HG02885 (cell line): Measurements from ENCODE around the gene OLFM4.

ENCODE experiments used
- ATAC-seq: cut with Tn5 transposase; IDR thresholded peaks from one replicate; pipeline ENCODE4 v1.9.1; 2021; ENCODE audit warnings: mild to moderate bottlenecking; ENCODE audit not compliant: unreplicated experiment, poor library complexity

The OLFM4 gene

DNA sequence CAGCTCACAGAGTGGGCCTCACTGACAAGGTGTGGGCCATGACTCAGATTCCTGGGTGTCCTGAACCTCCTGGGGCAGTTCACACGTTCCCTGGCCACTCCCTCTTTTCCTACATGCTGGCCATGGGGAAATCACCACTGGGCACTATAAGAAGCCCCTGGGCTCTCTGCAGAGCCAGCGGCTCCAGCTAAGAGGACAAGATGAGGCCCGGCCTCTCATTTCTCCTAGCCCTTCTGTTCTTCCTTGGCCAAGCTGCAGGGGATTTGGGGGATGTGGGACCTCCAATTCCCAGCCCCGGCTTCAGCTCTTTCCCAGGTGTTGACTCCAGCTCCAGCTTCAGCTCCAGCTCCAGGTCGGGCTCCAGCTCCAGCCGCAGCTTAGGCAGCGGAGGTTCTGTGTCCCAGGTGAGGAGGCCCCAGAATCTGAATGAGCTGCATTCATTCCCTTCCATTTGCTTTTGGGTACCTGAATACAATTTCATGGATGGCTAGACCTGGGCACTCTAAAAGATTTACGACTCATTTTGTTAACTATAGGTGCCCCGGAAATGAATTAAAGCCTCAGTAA is at the start of gene OLFM4:
OLFM4 (plus strand) TSS at position 177 of the 567 bp plus-strand sequence; CDS start at position 201, 24 bp downstream.
- no peak for ATAC-seq

DNA sequence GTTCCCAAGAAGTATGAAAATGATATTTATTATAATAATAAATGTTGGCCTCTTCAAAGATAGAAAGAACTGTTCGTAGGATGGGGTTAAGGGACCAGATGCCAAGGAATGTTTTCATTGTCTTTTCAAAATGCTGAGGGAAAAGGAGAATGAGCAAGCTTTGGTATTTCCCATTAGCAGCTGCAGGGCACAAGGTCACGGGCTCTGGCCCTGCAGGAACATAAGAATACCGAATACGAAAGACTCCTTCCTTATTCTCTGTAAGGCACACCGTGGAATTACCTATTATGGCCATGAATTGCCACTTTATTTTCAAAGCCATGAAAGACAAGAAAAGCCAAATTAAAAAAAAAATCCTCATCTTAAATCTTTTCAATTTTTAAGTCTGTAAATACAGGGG is 49.6 kb upstream of the OLFM4 start:
- ATAC-seq, result no peak

DNA sequence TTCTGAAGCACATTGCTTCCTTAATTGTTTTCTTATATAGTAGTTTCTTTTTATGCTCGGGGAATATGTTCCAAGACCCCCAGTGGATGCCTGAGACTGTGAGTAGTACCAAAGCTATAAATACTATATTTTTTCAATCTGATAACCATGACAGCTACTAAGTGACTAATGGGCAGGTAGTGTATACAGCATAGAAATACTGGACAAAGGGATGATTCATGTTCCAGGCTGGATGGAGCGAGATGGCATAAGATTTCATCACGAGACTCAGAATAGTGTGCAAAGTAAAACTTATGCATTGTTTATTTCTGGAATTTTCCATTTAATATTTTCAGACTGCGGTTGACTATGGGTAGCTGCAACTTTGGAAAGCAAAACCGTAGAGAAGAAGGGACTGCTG is 47.9 kb upstream of the OLFM4 start:
- no peak for ATAC-seq

DNA sequence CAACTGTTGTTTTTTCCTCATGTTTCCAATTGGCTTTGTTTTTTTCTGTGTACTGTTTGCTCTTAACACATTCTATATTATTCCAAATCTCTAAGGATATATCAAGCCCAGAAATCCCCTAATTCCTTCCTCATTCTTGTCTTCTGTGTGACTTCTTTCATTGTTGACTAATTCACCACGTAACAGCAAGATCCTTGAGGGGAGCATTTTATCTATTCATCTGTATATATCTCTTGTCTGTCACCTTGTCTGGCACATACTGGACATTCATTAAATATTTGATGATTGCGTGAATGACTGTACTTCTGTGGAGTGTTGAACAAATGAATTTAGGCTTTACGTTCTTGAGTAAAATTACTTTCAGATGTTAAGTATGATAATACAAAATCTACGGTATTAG is 44.8 kb upstream of the OLFM4 start:
- no peak for ATAC-seq

DNA sequence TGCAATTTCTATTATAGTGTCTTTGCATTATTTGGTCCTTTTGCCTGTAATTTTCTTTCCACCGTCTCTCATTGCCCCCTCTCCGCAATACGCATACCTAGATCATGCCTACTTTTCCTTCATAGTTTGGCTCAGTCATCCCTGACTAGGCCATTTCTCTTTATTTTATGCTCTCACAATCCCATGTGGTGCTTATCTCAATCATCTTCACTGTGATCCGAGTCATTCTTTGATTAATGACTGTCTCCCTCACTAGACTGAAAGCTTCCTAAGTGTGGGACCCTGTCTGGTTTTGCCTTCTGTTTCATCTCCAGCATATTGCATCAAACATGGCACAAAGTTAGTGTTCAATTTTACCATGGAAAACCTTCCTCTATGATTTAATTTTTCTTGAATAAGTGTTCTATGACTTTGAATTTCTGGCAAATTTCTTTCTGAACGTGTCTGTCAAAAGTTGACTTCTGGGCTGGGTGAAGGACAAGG is 43.7 kb upstream of the OLFM4 start:
- ATAC-seq, result no peak

GRCh38 chr13:52991344-52992020 is 37.1 kb upstream of the OLFM4 start:
- no peak for ATAC-seq

DNA sequence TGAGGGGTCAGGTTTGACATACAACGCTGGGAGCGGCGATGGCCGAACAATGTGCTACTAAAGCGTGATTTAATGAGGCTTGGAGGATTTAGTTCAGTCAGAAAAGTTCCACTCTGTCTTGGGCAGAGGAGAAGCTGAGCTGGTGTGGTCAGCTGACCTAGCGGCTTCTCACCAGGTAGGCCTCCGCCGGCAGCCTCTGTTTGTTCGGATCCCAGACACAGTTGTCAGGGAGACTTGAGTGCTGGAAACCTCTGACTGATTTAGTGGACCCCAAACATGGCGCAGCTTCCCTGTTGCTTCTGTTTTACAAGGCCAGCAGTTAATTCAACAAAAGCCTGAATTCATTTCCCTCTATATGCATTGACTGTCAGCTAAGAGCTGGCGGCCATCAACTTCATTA is 36.5 kb upstream of the OLFM4 start:
- ATAC-seq, result no peak

- no peak for ATAC-seq
Measured at GRCh38 chr13:52994051-52994450, 34.6 kb upstream of the OLFM4 start.

DNA sequence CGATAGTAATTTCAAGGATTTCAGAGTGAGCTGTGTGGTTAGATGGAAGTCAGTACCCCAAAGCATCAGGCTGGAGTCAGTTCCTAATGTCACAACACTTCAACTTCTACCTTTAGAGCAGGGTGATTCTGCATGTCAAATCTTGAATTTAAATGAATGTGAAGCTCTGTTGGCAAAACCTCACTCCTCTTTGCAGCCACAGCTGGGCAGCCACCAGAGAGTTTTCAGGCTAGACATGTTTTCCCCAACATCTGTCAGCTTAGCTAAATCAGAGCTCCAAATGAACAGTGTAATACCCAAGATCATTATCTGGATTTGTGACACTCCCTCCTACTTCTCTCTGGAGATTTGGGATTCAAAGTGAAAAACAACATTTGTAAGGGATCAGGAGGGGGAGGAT is 33.7 kb upstream of the OLFM4 start:
- ATAC-seq, result no peak

DNA sequence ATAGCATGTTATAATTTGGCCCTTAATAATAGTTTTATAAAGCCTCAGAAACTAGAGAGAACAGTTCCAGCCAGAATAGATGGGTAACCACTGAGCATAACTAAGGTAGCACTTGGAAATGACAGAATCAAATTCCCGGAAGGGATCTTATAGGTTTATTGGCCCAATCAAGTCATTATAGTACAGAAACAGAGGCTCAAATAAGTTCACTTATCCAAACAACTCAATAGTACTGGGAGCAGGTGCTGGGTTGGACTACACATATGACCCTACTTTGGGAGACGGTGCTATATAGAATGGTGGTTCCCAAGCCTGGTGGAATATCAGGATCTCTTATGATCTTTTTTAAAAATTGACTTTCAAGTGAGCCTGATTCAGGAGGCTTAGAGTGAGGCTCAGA is 32.7 kb upstream of the OLFM4 start:
- no peak for ATAC-seq

DNA sequence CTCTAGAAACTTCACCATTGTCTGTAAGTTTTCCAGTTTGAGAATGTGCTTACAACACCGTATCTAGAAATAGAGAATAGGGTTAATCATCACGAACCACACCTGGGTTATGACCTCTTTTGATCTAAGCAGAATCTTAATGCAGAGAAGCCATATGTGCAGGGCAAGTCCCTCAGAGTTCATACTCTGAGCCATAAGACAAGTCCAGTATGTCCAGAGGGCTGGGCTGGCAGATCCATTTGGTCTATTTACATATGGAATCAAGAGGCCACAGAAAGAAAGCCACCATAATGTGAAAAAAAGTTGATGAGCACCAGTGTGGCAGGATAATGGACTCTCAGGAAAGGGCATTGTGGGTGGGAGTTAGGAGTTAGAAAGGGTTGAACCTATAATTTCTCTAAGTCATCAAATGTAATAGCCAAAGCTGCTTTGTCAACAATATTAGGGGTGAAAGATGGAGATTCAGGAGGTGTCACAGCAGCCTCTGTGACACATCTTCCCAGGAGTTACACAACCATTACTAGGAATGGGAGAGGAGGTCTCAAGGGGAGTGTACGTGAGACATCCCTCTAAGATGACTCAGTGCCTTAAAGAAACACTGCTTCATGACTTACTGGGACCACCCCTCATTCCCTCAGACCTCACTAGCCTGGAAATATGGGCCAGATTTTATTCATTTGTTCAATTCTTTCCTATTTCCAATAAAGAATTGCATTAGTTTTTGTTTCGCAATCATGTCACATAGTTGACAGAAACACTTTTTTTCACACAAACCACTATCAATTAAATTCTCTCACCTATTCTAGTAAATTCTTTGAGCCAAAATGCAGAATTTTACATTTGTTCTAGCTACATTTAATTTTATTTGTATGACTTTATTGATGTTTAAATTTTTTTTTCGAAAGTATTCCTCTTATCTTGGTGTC is 30.4 kb upstream of the OLFM4 start:
- no peak for ATAC-seq

DNA sequence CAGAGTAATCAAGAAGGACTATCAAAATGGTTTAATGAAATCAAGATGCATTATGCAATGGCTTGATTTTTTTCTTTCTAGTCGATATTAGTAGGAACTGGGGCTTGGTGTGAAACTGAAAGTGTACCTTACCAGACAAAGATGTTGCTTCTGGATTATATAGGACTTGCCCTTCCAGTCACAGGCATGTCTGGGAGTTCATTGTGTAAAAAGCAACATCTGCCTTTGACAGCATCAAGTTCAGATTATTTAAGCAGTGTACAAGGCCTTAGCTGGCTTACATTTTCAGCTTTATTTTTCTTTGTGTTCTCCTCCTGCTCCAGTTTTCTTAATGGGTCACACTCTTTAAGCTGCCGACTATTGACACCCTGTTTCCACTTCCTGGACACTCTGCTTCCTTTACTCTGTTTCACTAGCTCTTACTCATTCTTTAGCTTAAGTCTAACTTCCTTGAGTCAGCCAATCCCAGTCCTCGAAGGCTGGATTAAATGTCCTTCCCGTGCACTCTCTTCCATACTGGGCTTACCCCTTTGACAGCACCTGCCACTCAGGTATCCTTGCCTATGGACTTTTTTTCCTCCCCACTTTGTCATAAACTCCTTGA is 29.4 kb upstream of the OLFM4 start:
- ATAC-seq, result no peak

- no peak for ATAC-seq
Measured at GRCh38 chr13:53001444-53002225, 27.0 kb upstream of the OLFM4 start.

GRCh38 chr13:53004573-53004972 is 24.0 kb upstream of the OLFM4 start:
- ATAC-seq, result no peak

GRCh38 chr13:53005626-53006025 is 23.0 kb upstream of the OLFM4 start:
- ATAC-seq, result no peak

DNA sequence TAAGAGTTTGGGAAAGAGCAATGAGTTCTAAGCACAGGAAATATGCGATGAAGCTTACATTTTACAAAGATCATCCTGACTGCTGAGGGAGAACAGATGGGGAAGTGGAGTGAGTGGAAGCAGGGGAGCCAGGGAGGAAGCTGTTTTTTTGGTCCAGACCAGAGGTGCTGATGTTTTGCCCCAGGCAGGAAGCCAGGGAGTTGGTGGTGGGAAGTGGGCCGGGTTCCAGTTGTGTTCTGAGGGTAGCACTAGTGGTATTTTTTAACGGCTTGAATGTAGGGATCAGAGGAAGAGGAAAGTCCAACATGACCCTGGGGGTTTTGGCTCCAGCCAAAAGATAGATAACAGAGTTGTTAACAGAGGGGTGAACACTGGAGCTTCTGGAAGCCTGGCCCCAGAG is 20.7 kb upstream of the OLFM4 start:
- ATAC-seq, result no peak

- ATAC-seq, result no peak
Measured at GRCh38 chr13:53010374-53011105, 18.1 kb upstream of the OLFM4 start.

DNA sequence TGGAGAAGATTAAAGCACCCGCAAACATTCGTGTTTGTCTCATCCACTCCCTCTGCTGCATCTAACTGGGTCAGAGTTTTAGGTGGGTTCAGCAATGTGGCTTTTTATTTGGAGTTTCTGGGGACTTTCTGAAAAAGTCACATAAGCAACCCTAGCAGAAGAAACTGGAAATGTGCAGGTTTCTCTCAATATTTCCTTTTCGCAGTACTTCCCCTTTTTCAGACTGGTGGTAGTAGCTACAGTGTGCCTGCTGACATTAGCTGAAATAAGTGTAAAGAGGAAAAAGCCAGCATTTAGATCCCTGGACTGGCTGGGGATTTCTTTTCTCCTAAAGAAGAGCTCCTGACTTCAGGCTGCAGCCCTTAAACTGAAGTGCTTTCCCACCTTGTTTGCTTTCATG is 15.9 kb upstream of the OLFM4 start:
- peak; percentile 79 for ATAC-seq

- ATAC-seq, result peak; percentile 12
Measured at GRCh38 chr13:53013113-53013512, 15.5 kb upstream of the OLFM4 start.
